ENCODE data around the gene CABP1. TPM values are rescaled to one million over a fixed set of nuclear protein-coding genes. Genes with fewer than 3 reads are reported as not detected.

The CABP1 gene
- total and polyA plus RNA-seq, 2 experiments from 2014 or later = 5.1 to 5.2 TPM

- no peak for TF ChIP-seq ZNF331 (CRISPR knock-in tag; IDR thresholded peaks at IDR 0.05; ENCODE audit: low read depth)
- TF ChIP-seq REST (IDR thresholded peaks at IDR 0.05; ENCODE audit: unreplicated experiment) = no peak
- no peak for TF ChIP-seq POLR2AphosphoS5 (IDR thresholded peaks at IDR 0.05; ENCODE audit: low read depth)
- TF ChIP-seq CTCF (conservative IDR thresholded peaks at IDR 0.05; ENCODE audit: low read depth in 2 of 2) = no peak
- no peak for TF ChIP-seq EZH2 (IDR thresholded peaks at IDR 0.05; ENCODE audit: low read depth, unreplicated experiment)
- TF ChIP-seq EZH2phosphoT487 (IDR thresholded peaks at IDR 0.05; ENCODE audit: unreplicated experiment) = no peak
- TF ChIP-seq ETS1 (IDR thresholded peaks at IDR 0.05) = no peak
These were observed 22.5 kb downstream of the CABP1 start (continued) for GRCh38 chr12:120662879-120663278.

- H3K4me1 Mint-ChIP-seq = peaks cover 14% of the 10 kb centered on the region
- peaks cover 14% of the 10 kb centered on the region for H3K4me1 ChIP-seq (ENCODE audit: insufficient read depth)
- no peaks in the 10 kb centered on the region; the same call in 1 of the 2 replicates for H3F3A ChIP-seq (replicated peaks; ENCODE audit: low read depth)
- H4K20me1 ChIP-seq (replicated peaks; ENCODE audit: insufficient read depth) = no peaks in the 10 kb centered on the region
- H3K4me2 ChIP-seq = no peak overlapping the region
- H3K9me2 ChIP-seq (ENCODE audit: insufficient read depth) = no peaks in the 10 kb centered on the region
- no peaks in the 10 kb centered on the region; the same call in 2 of the 3 replicates for H3K36me3 Mint-ChIP-seq (ENCODE audit: low read depth)
- no peak overlapping the region for H3K4me3 Mint-ChIP-seq
- peaks cover 5% of the 10 kb centered on the region for H3K27me3 Mint-ChIP-seq (ENCODE audit: insufficient read depth, low read depth, poor library complexity)
- no peak overlapping the region for H3K27ac Mint-ChIP-seq
- no peaks in the 10 kb centered on the region for H3K27me3 ChIP-seq (ENCODE audit: insufficient read depth)
- H3K36me3 ChIP-seq (ENCODE audit: insufficient read depth) = no peaks in the 10 kb centered on the region
- no peaks in the 10 kb centered on the region for H3K9me3 Mint-ChIP-seq
- DNase-seq (ENCODE audit: low spot score) (no peak), ATAC-seq (no peak)
- no peak overlapping the region for H3K27ac ChIP-seq (ENCODE audit: low read depth)
- no peak overlapping the region for H2AFZ ChIP-seq
- no peak overlapping the region for H3K4me3 ChIP-seq
- no peaks in the 10 kb centered on the region for H3K79me2 ChIP-seq (replicated peaks; ENCODE audit: insufficient read depth)
- TF ChIP-seq EZH2phosphoT487 (IDR thresholded peaks at IDR 0.05; ENCODE audit: unreplicated experiment) = no peak
- no peak for TF ChIP-seq ZNF114 (CRISPR knock-in tag; IDR thresholded peaks at IDR 0.05)
- TF ChIP-seq JUNB (IDR thresholded peaks at IDR 0.05; ENCODE audit: unreplicated experiment) = no peak
- TF ChIP-seq ZNF331 (CRISPR knock-in tag; IDR thresholded peaks at IDR 0.05; ENCODE audit: low read depth) = no peak
- no peak for TF ChIP-seq REST (IDR thresholded peaks at IDR 0.05; ENCODE audit: unreplicated experiment)
- TF ChIP-seq NANOG (IDR thresholded peaks at IDR 0.05; ENCODE audit: borderline replicate concordance) = no peak
- TF ChIP-seq POLR2AphosphoS5 (IDR thresholded peaks at IDR 0.05; ENCODE audit: low read depth) = no peak
These were observed 23.3 kb downstream of the CABP1 start for GRCh38 chr12:120663741-120664140.

Measured in GM23338 (cell line).